Loucy (cell line): ENCODE results near the gene GRIK2.

Source experiments
- H2AFZ ChIP-seq: fragments of 200-600 bp; sonication (generic); 2 replicates; pipeline ENCODE4 v1.6.0; 2016; ENCODE audit warnings: antibody characterized with exemption, mild to moderate bottlenecking, low read length, moderate library complexity
- H3F3A ChIP-seq: fragments of 200-600 bp; 2 replicates; pipeline ENCODE4 v1.6.0; 2016; ENCODE audit warnings: antibody characterized with exemption, low read depth, mild to moderate bottlenecking
- H3K27me3 ChIP-seq: fragments of 200-600 bp; sonication (generic); 2 replicates; pipeline ENCODE4 v1.6.1; 2014; ENCODE audit warnings: low read length, mild to moderate bottlenecking; ENCODE audit not compliant: insufficient read depth, poor library complexity, severe bottlenecking
- H3K36me3 ChIP-seq: fragments of 200-600 bp; sonication (generic); 2 replicates; pipeline ENCODE4 v1.6.1; 2016; ENCODE audit warnings: low read length; ENCODE audit not compliant: insufficient read depth
- H3K4me1 ChIP-seq: fragments of 200-600 bp; sonication (generic); 2 replicates; pipeline ENCODE4 v1.5.1; 2014; ENCODE audit warnings: low read length, mild to moderate bottlenecking; ENCODE audit not compliant: insufficient read depth, poor library complexity, severe bottlenecking
- H3K4me2 ChIP-seq: fragments of 200-600 bp; sonication (generic); 2 replicates; pipeline ENCODE4 v1.6.0; 2014; ENCODE audit warnings: antibody characterized with exemption, low read length, low read depth, mild to moderate bottlenecking; ENCODE audit not compliant: poor library complexity, severe bottlenecking
- H3K4me3 ChIP-seq: fragments of 200-600 bp; sonication (generic); 2 replicates; pipeline ENCODE4 v1.5.1; 2014; ENCODE audit warnings: low read length, mild to moderate bottlenecking, mixed read lengths; ENCODE audit not compliant: poor library complexity, severe bottlenecking
- H3K79me2 ChIP-seq: fragments of 200-600 bp; sonication (generic); 2 replicates; pipeline ENCODE4 v1.6.1; 2014; ENCODE audit warnings: low read length; ENCODE audit not compliant: insufficient read depth
- H3K9ac ChIP-seq: fragments of 200-600 bp; sonication (generic); 2 replicates; pipeline ENCODE4 v1.6.0; 2014; ENCODE audit warnings: mild to moderate bottlenecking, low read depth, low read length, moderate library complexity; ENCODE audit not compliant: poor library complexity, severe bottlenecking
- H3K9me2 ChIP-seq: fragments of 200-600 bp; sonication (generic); replicated peaks from 2 replicates; pipeline ENCODE4 v1.6.1; 2016; ENCODE audit warnings: low read depth, low read length, mixed read lengths
- H3K9me3 ChIP-seq: fragments of 200-600 bp; sonication (generic); 2 replicates; pipeline ENCODE4 v1.6.1; 2014; ENCODE audit warnings: mild to moderate bottlenecking, antibody characterized with exemption, low read length, low read depth; ENCODE audit not compliant: insufficient read depth
- H4K20me1 ChIP-seq: fragments of 200-600 bp; sonication (generic); 2 replicates; pipeline ENCODE4 v1.6.0; 2014; ENCODE audit warnings: antibody characterized with exemption, low read length, mild to moderate bottlenecking; ENCODE audit not compliant: insufficient read depth, poor library complexity, severe bottlenecking
- CTCF ChIP-seq: fragments of 200-600 bp; sonication (generic); conservative IDR thresholded peaks from 2 replicates; pipeline ENCODE4 v1.5.1; 2014; ENCODE audit warnings: mild to moderate bottlenecking, antibody characterized with exemption, low read length
- EZH2phosphoT487 ChIP-seq: fragments of 200-600 bp; IDR thresholded peaks from 2 replicates; pipeline ENCODE4 v1.6.1; 2018; ENCODE audit warnings: antibody characterized with exemption, mild to moderate bottlenecking, moderate library complexity, borderline replicate concordance

The GRIK2 gene

DNA sequence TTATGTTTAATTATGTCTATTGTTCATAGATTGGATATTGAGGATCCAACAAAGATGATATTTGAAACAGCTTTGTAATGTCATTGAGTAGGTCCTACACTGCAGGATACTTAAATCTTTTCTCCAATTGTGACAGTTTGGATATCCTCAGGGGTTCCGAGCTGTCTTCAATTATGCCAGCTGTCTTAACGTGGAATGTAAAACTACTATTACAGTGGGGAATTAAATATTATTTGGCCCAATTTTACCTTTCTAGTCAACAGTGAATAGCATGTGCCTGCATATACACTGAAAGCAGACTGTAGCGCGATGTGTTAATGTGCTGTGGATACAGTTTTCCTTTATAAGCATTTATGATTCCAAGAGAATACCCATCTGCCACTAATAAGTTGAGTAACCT is 156.9 kb downstream of the GRIK2 start:
- Histone ChIP-seq H3K36me3 (no peaks in the 10 kb centered on the region), H3K4me2 (no peak overlapping the region), H2AFZ (no peak overlapping the region), H3K9me2 (no peaks in the 10 kb centered on the region), H3K9me3 (no peaks in the 10 kb centered on the region), H3K4me3 (no peak overlapping the region), H4K20me1 (no peaks in the 10 kb centered on the region), H3K27me3 (no peaks in the 10 kb centered on the region), H3F3A (no peaks in the 10 kb centered on the region), H3K79me2 (no peaks in the 10 kb centered on the region), H3K4me1 (no peaks in the 10 kb centered on the region), H3K9ac (no peak overlapping the region)
- TF ChIP-seq CTCF (no peak), EZH2phosphoT487 (no peak)

DNA sequence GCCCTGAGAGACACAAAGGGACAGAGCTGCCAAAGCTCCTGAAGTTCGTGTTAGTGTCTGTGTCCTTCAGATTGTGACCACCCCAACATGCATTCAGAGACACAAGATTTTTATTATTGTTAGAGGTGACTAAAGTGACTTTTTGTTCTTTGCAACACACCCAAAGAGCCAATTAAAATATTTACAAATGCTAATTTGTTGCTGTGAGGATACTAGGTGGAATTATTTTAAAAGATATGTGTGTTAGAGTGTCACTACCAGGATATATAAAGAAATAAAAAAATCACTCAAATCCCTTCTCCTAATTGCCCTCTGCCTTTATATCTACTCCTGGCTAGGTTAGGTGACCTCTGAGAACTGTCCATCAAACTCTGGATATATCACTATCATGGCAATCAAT is 160.7 kb downstream of the GRIK2 start:
- H3K9ac ChIP-seq: no peak overlapping the region
- no peaks in the 10 kb centered on the region for H3K36me3 ChIP-seq
- H3K27me3 ChIP-seq: no peaks in the 10 kb centered on the region
- H3K4me3 ChIP-seq: no peak overlapping the region
- no peak overlapping the region for H2AFZ ChIP-seq
- H3K9me2 ChIP-seq: no peaks in the 10 kb centered on the region
- H3F3A ChIP-seq: no peaks in the 10 kb centered on the region
- no peak for TF ChIP-seq CTCF
- TF ChIP-seq EZH2phosphoT487: no peak
- no peaks in the 10 kb centered on the region for H3K79me2 ChIP-seq
- H3K9me3 ChIP-seq: no peaks in the 10 kb centered on the region
- no peaks in the 10 kb centered on the region for H3K4me1 ChIP-seq
- H4K20me1 ChIP-seq: no peaks in the 10 kb centered on the region
- no peak overlapping the region for H3K4me2 ChIP-seq

- TF ChIP-seq CTCF (no peak), EZH2phosphoT487 (no peak)
These were observed 165.2 kb downstream of the GRIK2 start for GRCh38 chr6:101558712-101559111.

More at GRCh38 chr6:101558712-101559111, 165.2 kb downstream of the GRIK2 start:
- H3K4me3 ChIP-seq: no peak overlapping the region
- H3K4me1 ChIP-seq: no peaks in the 10 kb centered on the region
- no peaks in the 10 kb centered on the region for H3F3A ChIP-seq
- no peaks in the 10 kb centered on the region for H3K27me3 ChIP-seq
- H3K9ac ChIP-seq: no peak overlapping the region
- no peaks in the 10 kb centered on the region for H3K9me3 ChIP-seq
- H2AFZ ChIP-seq: no peak overlapping the region
- H3K9me2 ChIP-seq: no peaks in the 10 kb centered on the region
- no peak overlapping the region for H3K4me2 ChIP-seq
- H4K20me1 ChIP-seq: no peaks in the 10 kb centered on the region
- H3K36me3 ChIP-seq: no peaks in the 10 kb centered on the region
- no peaks in the 10 kb centered on the region for H3K79me2 ChIP-seq
